Measurements from ENCODE around the gene TNK2.
"Not testable (repeated sequence)": the region's sequence is repeated elsewhere in the genome, so short reads cannot be mapped to it uniquely, and the experiment has no call there.

Gene TNK2

GRCh38 chr3:195905970-195906864 is 2.1 kb downstream of the TNK2 start:
- no peak overlapping the region for H4K91ac ChIP-seq (ENCODE audit: low read length)
- no peak overlapping the region for H3K14ac ChIP-seq (ENCODE audit: low read length in 2 of 2)
- H3K9ac ChIP-seq (ENCODE audit: low read length): no peak overlapping the region
- no peak overlapping the region for H2BK120ac ChIP-seq (ENCODE audit: low read depth, low read length)
- H2BK15ac ChIP-seq (ENCODE audit: low read depth, poor library complexity, severe bottlenecking): no peak overlapping the region
- DNase-seq: peak; percentile 84
- no peaks in the 10 kb centered on the region for H3K27me3 ChIP-seq (ENCODE audit: control insufficient read depth in 1 of 2, insufficient read depth in 1 of 2, low read length in 2 of 2)
- H3K27ac ChIP-seq (ENCODE audit: low read length, poor library complexity, severe bottlenecking): no peak overlapping the region
- no peak overlapping the region for H3K4me2 ChIP-seq (ENCODE audit: low read length, poor library complexity, severe bottlenecking)
- H3K9me3 ChIP-seq (ENCODE audit: control insufficient read depth, low read length): no peaks in the 10 kb centered on the region
- H2BK5ac ChIP-seq (ENCODE audit: low read depth, low read length, poor library complexity, severe bottlenecking): no peak overlapping the region
- H3K79me1 ChIP-seq (replicated peaks; ENCODE audit: low read length, poor library complexity, severe bottlenecking): peaks cover 29% of the 10 kb centered on the region
- no peak overlapping the region for H2BK12ac ChIP-seq (ENCODE audit: low read length in 2 of 2)
- H3K36me3 ChIP-seq (ENCODE audit: control insufficient read depth in 1 of 2, insufficient read depth in 2 of 2, low read depth in 1 of 2, low read length in 2 of 2): no peaks in the 10 kb centered on the region
- WGBS: 83% methylated on average over 13 of the region's 17 CpGs
- H3K4me1 ChIP-seq (ENCODE audit: control insufficient read depth, insufficient read depth, low read depth, low read length): peaks cover 26% of the 10 kb centered on the region
- H3K18ac ChIP-seq (ENCODE audit: low read depth in 1 of 2, low read length in 2 of 2): no peak overlapping the region
- H2AFZ ChIP-seq (ENCODE audit: low read depth, low read length): no peak overlapping the region
- no peak overlapping the region for H2AK5ac ChIP-seq (ENCODE audit: low read length, severe bottlenecking)
- no peak overlapping the region for H3K4ac ChIP-seq (ENCODE audit: low read depth in 1 of 2, low read length in 2 of 2)
- no peak overlapping the region for H3K23ac ChIP-seq (ENCODE audit: low read length in 2 of 2)
- no peak overlapping the region for H4K8ac ChIP-seq (ENCODE audit: low read length)
- H3K4me3 ChIP-seq (ENCODE audit: insufficient read depth in 1 of 2, low read depth in 1 of 2, low read length in 2 of 2): no peak overlapping the region

DNA sequence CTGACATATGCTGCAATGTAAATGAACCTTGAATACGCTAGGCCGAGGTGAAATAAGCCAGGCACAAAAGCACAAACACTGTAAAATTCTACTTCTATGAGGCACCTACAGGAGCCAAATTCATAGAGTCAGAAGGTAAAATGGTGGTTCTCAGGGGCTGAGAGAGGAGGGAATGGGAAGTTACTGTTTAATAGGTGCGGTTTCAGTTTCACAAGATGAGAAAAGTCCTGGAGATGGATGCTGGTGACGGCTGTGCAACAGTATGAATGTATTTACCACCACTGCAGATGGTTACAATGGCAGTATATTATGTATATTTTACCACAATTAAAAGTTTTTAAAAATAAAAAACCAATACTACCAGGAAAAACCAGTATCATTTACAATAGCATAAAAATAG is 4.0 kb downstream of the TNK2 start:
- H3K79me1 ChIP-seq (replicated peaks; ENCODE audit: low read length, poor library complexity, severe bottlenecking): peaks cover 43% of the 10 kb centered on the region
- H3K27ac ChIP-seq (ENCODE audit: low read length, poor library complexity, severe bottlenecking): no peak overlapping the region
- no peak overlapping the region for H2BK120ac ChIP-seq (ENCODE audit: low read depth, low read length)
- H3K4ac ChIP-seq (ENCODE audit: low read depth in 1 of 2, low read length in 2 of 2): no peak overlapping the region
- no peak overlapping the region for H3K14ac ChIP-seq (ENCODE audit: low read length in 2 of 2)
- no peak overlapping the region for H3K23ac ChIP-seq (ENCODE audit: low read length in 2 of 2)
- no peaks in the 10 kb centered on the region for H3K36me3 ChIP-seq (ENCODE audit: control insufficient read depth in 1 of 2, insufficient read depth in 2 of 2, low read depth in 1 of 2, low read length in 2 of 2)
- no CpG with 5 or more reads among the region's 4 CpGs for WGBS
- no peaks in the 10 kb centered on the region for H3K27me3 ChIP-seq (ENCODE audit: control insufficient read depth in 1 of 2, insufficient read depth in 1 of 2, low read length in 2 of 2)
- H3K9me3 ChIP-seq (ENCODE audit: control insufficient read depth, low read length): no peaks in the 10 kb centered on the region
- H3K4me1 ChIP-seq (ENCODE audit: control insufficient read depth, insufficient read depth, low read depth, low read length): peaks cover 32% of the 10 kb centered on the region
- H3K4me2 ChIP-seq (ENCODE audit: low read length, poor library complexity, severe bottlenecking): no peak overlapping the region
- no peak overlapping the region for H2AK5ac ChIP-seq (ENCODE audit: low read length, severe bottlenecking)
- H3K9ac ChIP-seq (ENCODE audit: low read length): no peak overlapping the region
- no peak overlapping the region for H4K91ac ChIP-seq (ENCODE audit: low read length)
- H2BK12ac ChIP-seq (ENCODE audit: low read length in 2 of 2): no peak overlapping the region
- H3K18ac ChIP-seq (ENCODE audit: low read depth in 1 of 2, low read length in 2 of 2): no peak overlapping the region
- no peak overlapping the region for H3K4me3 ChIP-seq (ENCODE audit: insufficient read depth in 1 of 2, low read depth in 1 of 2, low read length in 2 of 2)
- H4K8ac ChIP-seq (ENCODE audit: low read length): no peak overlapping the region
- no peak overlapping the region for H2BK15ac ChIP-seq (ENCODE audit: low read depth, poor library complexity, severe bottlenecking)
- no peak overlapping the region for H2AFZ ChIP-seq (ENCODE audit: low read depth, low read length)
- DNase-seq: no peak
- no peak overlapping the region for H2BK5ac ChIP-seq (ENCODE audit: low read depth, low read length, poor library complexity, severe bottlenecking)

GRCh38 chr3:195903950-195904290 is 4.4 kb downstream of the TNK2 start:
- Histone ChIP-seq H2BK12ac (ENCODE audit: low read length in 2 of 2) (no peak overlapping the region), H2AFZ (ENCODE audit: low read depth, low read length) (no peak overlapping the region), H4K8ac (ENCODE audit: low read length) (no peak overlapping the region), H3K4me2 (ENCODE audit: low read length, poor library complexity, severe bottlenecking) (no peak overlapping the region), H3K9ac (ENCODE audit: low read length) (no peak overlapping the region), H3K4me1 (ENCODE audit: control insufficient read depth, insufficient read depth, low read depth, low read length) (peaks cover 32% of the 10 kb centered on the region), H3K18ac (ENCODE audit: low read depth in 1 of 2, low read length in 2 of 2) (no peak overlapping the region), H3K36me3 (ENCODE audit: control insufficient read depth in 1 of 2, insufficient read depth in 2 of 2, low read depth in 1 of 2, low read length in 2 of 2) (no peaks in the 10 kb centered on the region), H2BK120ac (ENCODE audit: low read depth, low read length) (no peak overlapping the region), H3K9me3 (ENCODE audit: control insufficient read depth, low read length) (no peaks in the 10 kb centered on the region), H4K91ac (ENCODE audit: low read length) (no peak overlapping the region), H3K14ac (ENCODE audit: low read length in 2 of 2) (no peak overlapping the region), H3K27me3 (ENCODE audit: control insufficient read depth in 1 of 2, insufficient read depth in 1 of 2, low read length in 2 of 2) (no peaks in the 10 kb centered on the region), H3K79me1 (replicated peaks; ENCODE audit: low read length, poor library complexity, severe bottlenecking) (peaks cover 43% of the 10 kb centered on the region), H3K27ac (ENCODE audit: low read length, poor library complexity, severe bottlenecking) (no peak overlapping the region), H3K23ac (ENCODE audit: low read length in 2 of 2) (no peak overlapping the region), H3K4ac (ENCODE audit: low read depth in 1 of 2, low read length in 2 of 2) (no peak overlapping the region), H2AK5ac (ENCODE audit: low read length, severe bottlenecking) (no peak overlapping the region), H2BK15ac (ENCODE audit: low read depth, poor library complexity, severe bottlenecking) (no peak overlapping the region), H3K4me3 (ENCODE audit: insufficient read depth in 1 of 2, low read depth in 1 of 2, low read length in 2 of 2) (no peak overlapping the region), H2BK5ac (ENCODE audit: low read depth, low read length, poor library complexity, severe bottlenecking) (no peak overlapping the region)
- DNase-seq: no peak
- 94% methylated on average over 6 of the region's 6 CpGs for WGBS

GRCh38 chr3:195902634-195903033 is 5.7 kb downstream of the TNK2 start:
- not testable (repeated sequence) for H3K9me3 ChIP-seq (ENCODE audit: control insufficient read depth, low read length); H3K27me3 ChIP-seq (ENCODE audit: control insufficient read depth in 1 of 2, insufficient read depth in 1 of 2, low read length in 2 of 2); H3K36me3 ChIP-seq (ENCODE audit: control insufficient read depth in 1 of 2, insufficient read depth in 2 of 2, low read depth in 1 of 2, low read length in 2 of 2); H2BK120ac ChIP-seq (ENCODE audit: low read depth, low read length); H3K4me2 ChIP-seq (ENCODE audit: low read length, poor library complexity, severe bottlenecking); H2AFZ ChIP-seq (ENCODE audit: low read depth, low read length); H4K91ac ChIP-seq (ENCODE audit: low read length); H2BK15ac ChIP-seq (ENCODE audit: low read depth, poor library complexity, severe bottlenecking); H4K8ac ChIP-seq (ENCODE audit: low read length); H3K14ac ChIP-seq (ENCODE audit: low read length in 2 of 2); H2BK5ac ChIP-seq (ENCODE audit: low read depth, low read length, poor library complexity, severe bottlenecking); H3K4me3 ChIP-seq (ENCODE audit: insufficient read depth in 1 of 2, low read depth in 1 of 2, low read length in 2 of 2); H3K23ac ChIP-seq (ENCODE audit: low read length in 2 of 2); H2BK12ac ChIP-seq (ENCODE audit: low read length in 2 of 2); H3K27ac ChIP-seq (ENCODE audit: low read length, poor library complexity, severe bottlenecking); H3K9ac ChIP-seq (ENCODE audit: low read length); H2AK5ac ChIP-seq (ENCODE audit: low read length, severe bottlenecking); DNase-seq; H3K4ac ChIP-seq (ENCODE audit: low read depth in 1 of 2, low read length in 2 of 2); H3K18ac ChIP-seq (ENCODE audit: low read depth in 1 of 2, low read length in 2 of 2)
- peaks cover 27% of the 10 kb centered on the region for H3K4me1 ChIP-seq (ENCODE audit: control insufficient read depth, insufficient read depth, low read depth, low read length)
- peaks cover 45% of the 10 kb centered on the region for H3K79me1 ChIP-seq (replicated peaks; ENCODE audit: low read length, poor library complexity, severe bottlenecking)
- WGBS: over 99% methylated on average over 9 of the region's 9 CpGs
